Heart right ventricle (tissue), 16 donors: ENCODE measurements around the gene MAML1. TPM values are rescaled to one million over a fixed set of nuclear protein-coding genes. Genes with fewer than 3 reads are reported as not detected.
"Not testable (repeated sequence)": the region's sequence is repeated elsewhere in the genome, so short reads cannot be mapped to it uniquely, and the experiment has no call there.

Experiments used
- ATAC-seq, 8 donors: fragments of 200-7000 bp; cut with Tn5 transposase; one replicate each; pipeline ENCODE4 v1.9.1; 2020; ENCODE audit warnings: mild to moderate bottlenecking in 8 of 8, moderate library complexity in 8 of 8, moderate number of reproducible peaks in 1 of 8
- DNase-seq, 2 donors: peaks; one replicate each; pipeline ENCODE4 v3.0.0-alpha.2; 2020
- H3K27ac ChIP-seq, 10 donors: fragments of 200-600 bp; sonication (generic) in 2 of 10; one replicate each; pipeline versions ENCODE4 v1.5.0 to v1.8.0; 2020 to 2022; ENCODE audit warnings: mild to moderate bottlenecking in 3 of 10
- H3K27me3 ChIP-seq, 7 donors: fragments of 200-600 bp; one replicate each; pipeline ENCODE4 v1.8.0; 2021 to 2022; ENCODE audit warnings: mild to moderate bottlenecking in 2 of 7
- H3K36me3 ChIP-seq, 9 donors: fragments of 200-600 bp; sonication (generic) in 1 of 9; one replicate each; pipeline versions ENCODE4 v1.5.0 to v1.8.0; 2020 to 2022; ENCODE audit warnings: mild to moderate bottlenecking in 2 of 9
- H3K4me1 ChIP-seq, 9 donors: fragments of 200-600 bp; sonication (generic) in 1 of 9; one replicate each; pipeline versions ENCODE4 v1.5.0 to v1.8.0; 2020 to 2022; ENCODE audit warnings: mild to moderate bottlenecking in 4 of 9
- H3K4me3 ChIP-seq, 10 donors: fragments of 200-600 bp; sonication (generic) in 2 of 10; one replicate each; pipeline versions ENCODE4 v1.5.0 to v1.8.0; 2020 to 2022; ENCODE audit warnings: mild to moderate bottlenecking in 7 of 10, moderate library complexity in 2 of 10
- H3K9me3 ChIP-seq, 11 donors: fragments of 200-600 bp in 10 of 11; sonication (generic) in 2 of 11; one replicate each; pipeline versions ENCODE4 v1.5.0 to v1.8.0; 2013 to 2022; ENCODE audit warnings: mild to moderate bottlenecking in 2 of 11, control low read depth in 1 of 11, moderate library complexity in 1 of 11
- WGBS, 2 donors: extraction: QIAGEN DNeasy Blood & Tissue Kit; methylation state at CpG; one replicate each; pipeline ENCODE4 v1.1.7; 2013; ENCODE audit warnings: inconsistent platforms in 1 of 2; 5-methylcytosine and 5-hydroxymethylcytosine counted together
- intact Hi-C, 10 donors: fragments of 100-400 bp; cut with DNase I; formaldehyde crosslinking; loops; one replicate each; pipeline versions ENCODE4 v1.11.1 to v1.14.2; 2022
- long read RNA-seq, 3 donors: library from polyadenylated mRNA; unstranded; transcript quantifications; one replicate each; pipeline ENCODE4 v2.0.0, GENCODE V29; 2020 to 2021
- polyA plus RNA-seq, 2 donors: library from polyadenylated mRNA; stranded (reverse); fragments of 200-250 nt; gene quantifications; one replicate each; pipeline ENCODE4 v1.2.3, GENCODE V29; 2013
- total RNA-seq, 10 donors: library from RNA; stranded (reverse); fragmentation: NEBNext Ultra II Directional in 3 of 10; extraction: Animal tissue kit (Norgen Biotek cat#: 25700) in 3 of 10; gene quantifications; one replicate each; pipeline versions ENCODE4 v1.2.1 to v1.2.4, GENCODE V29; 2021 to 2023
- TF ChIP-seq, protein P1 (sequence below), 9 donors: fragments of 200-600 bp; sonication (generic) in 2 of 9; IDR thresholded peaks; one replicate each; pipeline versions ENCODE4 v1.5.0 to v1.8.0; 2021 to 2022; ENCODE audit warnings: antibody characterized with exemption in 9 of 9, mild to moderate bottlenecking in 5 of 9, moderate library complexity in 1 of 9
- donor health status: Arrhythmogenic right ventricular cardiomyopathy.
- donor health status: ischemic (EF 13 %, LVEDD 7.1; RV severe dilation, severe dysfunction).
- donor health status: healthy with polysubstance abuse.
- donor health status: DM: no; HTN: yes; CAD: no.
- donor health status: DM: no; HTN: no; CAD: no.
- donor health status: ischemic (EF 25% LVEDD 6.9; RV normal size, moderate dysfunction).
- donor health status: ischemic (EF 25% LVEDD 5.7; RV mildly dilated, moderate dysfunction).
- donor health status: healthy.
- donor health status: DM: yes; HTN: yes; CAD: no.
- donor health status: Ischemic cardiomyopathy.
- donor health status: ischemic (EF 35%, LVEDD 5.7; RV mildly dilated, moderate dysfunction).
- donor health status: nonischemic (EF 11% LVEDD 7.7; RV severe dilation, severe dysfunction).
- donor health status: DM: yes; HTN: yes; CAD: no.
- donor health status: PGD.
- donor health status: ischemic (EF 29% LVEDD 5.4; RV normal size, mild dysfunction).
- donor health status: nonischemic (EF 23%, LVEDD 6.1; RV moderate dilation, normal function).

The MAML1 gene
- total RNA-seq (10 to 100 TPM in 9 of 10 donors, 1 to 10 TPM in 1; 10.0 to 15.3 (median 12.5) TPM), polyA plus RNA-seq (1 to 10 TPM; 5.5 to 9.4 TPM)
- long read RNA-seq, donor 1, partial matches to known transcripts = 0 of 16 reads
- long read RNA-seq, donor 1, other reads (novel, unspliced or antisense) = 16 of 16 reads
- long read RNA-seq, donor 2, full-length matches to known transcripts = 3 of 11 reads
- long read RNA-seq, donor 2, partial matches to known transcripts = 2 of 11 reads
- long read RNA-seq, donor 2, other reads (novel, unspliced or antisense) = 6 of 11 reads
- long read RNA-seq, donor 3, partial matches to known transcripts = 11 of 19 reads
- long read RNA-seq, donor 3, other reads (novel, unspliced or antisense) = 5 of 19 reads

GRCh38 chr5:179732412-179732917 lies at the start of gene MAML1:
Gene MAML1 (plus strand): TSS chr5:179732822. CDS start chr5:179733113, 291 bp downstream.
- Histone ChIP-seq H3K36me3 (peaks cover 0 to 52% (median 25%) of the 10 kb centered on the region in 9 donors), H3K27me3 (no peaks in the 10 kb centered on the region), H3K9me3 (no peaks in the 10 kb centered on the region), H3K27ac (peak within 1 kb of the TSS; percentile 82 to 98 (median 96)), H3K4me1 (peaks cover 8 to 54% (median 44%) of the 10 kb centered on the region in 9 donors), H3K4me3 (peak within 1 kb of the TSS; percentile 60 to 99 (median 74))
- 0% methylated on average over 41 of the region's 41 CpGs for WGBS, 2 donors
- peak; percentile 99 to 100 for DNase-seq
- TF ChIP-seq, protein P1, sequence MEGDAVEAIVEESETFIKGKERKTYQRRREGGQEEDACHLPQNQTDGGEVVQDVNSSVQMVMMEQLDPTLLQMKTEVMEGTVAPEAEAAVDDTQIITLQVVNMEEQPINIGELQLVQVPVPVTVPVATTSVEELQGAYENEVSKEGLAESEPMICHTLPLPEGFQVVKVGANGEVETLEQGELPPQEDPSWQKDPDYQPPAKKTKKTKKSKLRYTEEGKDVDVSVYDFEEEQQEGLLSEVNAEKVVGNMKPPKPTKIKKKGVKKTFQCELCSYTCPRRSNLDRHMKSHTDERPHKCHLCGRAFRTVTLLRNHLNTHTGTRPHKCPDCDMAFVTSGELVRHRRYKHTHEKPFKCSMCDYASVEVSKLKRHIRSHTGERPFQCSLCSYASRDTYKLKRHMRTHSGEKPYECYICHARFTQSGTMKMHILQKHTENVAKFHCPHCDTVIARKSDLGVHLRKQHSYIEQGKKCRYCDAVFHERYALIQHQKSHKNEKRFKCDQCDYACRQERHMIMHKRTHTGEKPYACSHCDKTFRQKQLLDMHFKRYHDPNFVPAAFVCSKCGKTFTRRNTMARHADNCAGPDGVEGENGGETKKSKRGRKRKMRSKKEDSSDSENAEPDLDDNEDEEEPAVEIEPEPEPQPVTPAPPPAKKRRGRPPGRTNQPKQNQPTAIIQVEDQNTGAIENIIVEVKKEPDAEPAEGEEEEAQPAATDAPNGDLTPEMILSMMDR (IDR thresholded peaks at IDR 0.05) = no peak
- intact Hi-C loops = loop anchor here in 4 of 10 donors (1.0 to 5.0 kb wide), 4 partner anchors 34 to 35 kb away; partner anchors contain the start of gene CANX (in 3 of the 4)
- peak; percentile 99 to 100 (median 99) for ATAC-seq

GRCh38 chr5:179689212-179689611 lies 43.4 kb upstream of the MAML1 start:
- intact Hi-C loops, DNase-seq, H3K27ac ChIP-seq, ATAC-seq, H3K9me3 ChIP-seq, H3K27me3 ChIP-seq, H3K36me3 ChIP-seq, H3K4me3 ChIP-seq, H3K4me1 ChIP-seq: not testable (repeated sequence)
- 85 to 91% methylated on average over 9 of the region's 9 CpGs for WGBS, 2 donors

GRCh38 chr5:179694561-179694960 lies 38.1 kb upstream of the MAML1 start:
- H3K27me3 ChIP-seq = no peaks in the 10 kb centered on the region
- no peak overlapping the region for H3K27ac ChIP-seq
- no peaks in the 10 kb centered on the region for H3K36me3 ChIP-seq
- TF ChIP-seq, protein P1 (IDR thresholded peaks at IDR 0.05) = no peak
- WGBS, 2 donors = 90 to 96% methylated on average over 6 of the region's 6 CpGs
- H3K9me3 ChIP-seq = no peaks in the 10 kb centered on the region
- H3K4me1 ChIP-seq = peaks cover 0 to 17% (median 9%) of the 10 kb centered on the region in 9 donors
- DNase-seq = no peak
- ATAC-seq = no peak
- H3K4me3 ChIP-seq = no peak overlapping the region
- intact Hi-C loops = no loop called here

- Histone ChIP-seq H3K4me3 (no peak overlapping the region), H3K27me3 (no peaks in the 10 kb centered on the region), H3K4me1 (peaks cover 4 to 37% (median 25%) of the 10 kb centered on the region in 9 donors), H3K9me3 (no peaks in the 10 kb centered on the region), H3K36me3 (peaks cover 0 to 6% (median 0%) of the 10 kb centered on the region in 9 donors), H3K27ac (no peak overlapping the region)
- intact Hi-C loops = loop anchor here in 1 of 10 donors (5.0 kb wide), 1 partner anchor 36 kb away; the partner anchor contains the start of gene MAML1
- DNase-seq (no peak), ATAC-seq (no peak)
- 97 to 98% methylated on average over 3 of the region's 3 CpGs for WGBS, 2 donors
- TF ChIP-seq, protein P1 (IDR thresholded peaks at IDR 0.05) = no peak
Measured at GRCh38 chr5:179696603-179697002, 36.0 kb upstream of the MAML1 start.
